HFF-Myc (cell line): ENCODE results near the gene VPS13A.

Experiments
- DNase-seq: peaks from one replicate; pipeline ENCODE4 v3.0.0-alpha.2; 2011; ENCODE audit warnings: low read depth; ENCODE audit errors: extremely low read depth
- H3K4me3 ChIP-seq: replicated peaks from 2 replicates; pipeline ENCODE4 v1.5.1; 2011; ENCODE audit warnings: low read depth, mild to moderate bottlenecking, control low read depth, low read length
- TF ChIP-seq, protein P1 (sequence below): IDR thresholded peaks from 2 replicates; pipeline ENCODE4 v1.5.1; 2012; ENCODE audit warnings: mild to moderate bottlenecking, low read depth, low read length, control low read depth; ENCODE audit errors: missing control alignments

Gene VPS13A

GRCh38 chr9:77426712-77427111 lies 249.4 kb downstream of the VPS13A start:
- TF ChIP-seq, protein P1, sequence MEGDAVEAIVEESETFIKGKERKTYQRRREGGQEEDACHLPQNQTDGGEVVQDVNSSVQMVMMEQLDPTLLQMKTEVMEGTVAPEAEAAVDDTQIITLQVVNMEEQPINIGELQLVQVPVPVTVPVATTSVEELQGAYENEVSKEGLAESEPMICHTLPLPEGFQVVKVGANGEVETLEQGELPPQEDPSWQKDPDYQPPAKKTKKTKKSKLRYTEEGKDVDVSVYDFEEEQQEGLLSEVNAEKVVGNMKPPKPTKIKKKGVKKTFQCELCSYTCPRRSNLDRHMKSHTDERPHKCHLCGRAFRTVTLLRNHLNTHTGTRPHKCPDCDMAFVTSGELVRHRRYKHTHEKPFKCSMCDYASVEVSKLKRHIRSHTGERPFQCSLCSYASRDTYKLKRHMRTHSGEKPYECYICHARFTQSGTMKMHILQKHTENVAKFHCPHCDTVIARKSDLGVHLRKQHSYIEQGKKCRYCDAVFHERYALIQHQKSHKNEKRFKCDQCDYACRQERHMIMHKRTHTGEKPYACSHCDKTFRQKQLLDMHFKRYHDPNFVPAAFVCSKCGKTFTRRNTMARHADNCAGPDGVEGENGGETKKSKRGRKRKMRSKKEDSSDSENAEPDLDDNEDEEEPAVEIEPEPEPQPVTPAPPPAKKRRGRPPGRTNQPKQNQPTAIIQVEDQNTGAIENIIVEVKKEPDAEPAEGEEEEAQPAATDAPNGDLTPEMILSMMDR, result no peak
- H3K4me3 ChIP-seq, result no peak overlapping the region
- no peak for DNase-seq

DNA sequence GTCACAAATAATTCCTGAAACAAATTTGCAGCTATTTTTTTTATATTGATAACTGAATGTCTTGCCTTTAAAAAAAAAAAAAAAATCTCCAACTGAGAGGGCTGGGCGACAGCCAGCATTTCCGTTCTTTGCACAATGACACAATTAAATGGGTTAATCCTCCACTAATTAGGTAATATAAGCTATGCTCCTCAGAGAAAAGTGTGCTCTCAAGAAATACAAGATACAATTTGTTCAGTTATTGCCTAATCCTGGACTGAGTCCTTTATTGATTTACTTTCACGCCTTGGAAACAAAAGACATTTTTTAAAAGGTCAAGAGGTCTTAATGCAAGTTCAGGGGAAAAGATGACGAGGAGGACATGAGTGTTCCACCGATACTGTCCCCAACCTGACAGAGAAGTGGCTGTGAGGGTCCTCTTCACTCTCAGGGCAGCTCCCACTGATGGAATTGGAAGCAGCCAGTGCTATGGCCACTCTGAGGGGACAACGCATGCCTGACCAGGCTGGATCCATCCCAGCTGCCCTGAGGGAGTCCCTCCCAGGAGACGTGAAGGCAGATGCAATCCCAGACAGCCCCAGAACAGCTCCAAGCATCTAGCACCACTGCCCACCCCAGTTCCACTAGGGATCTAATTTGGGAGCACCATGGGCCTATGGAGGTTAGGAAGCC lies 250.1 kb downstream of the VPS13A start:
- TF ChIP-seq, protein P1, result no peak
- no peak for DNase-seq
- H3K4me3 ChIP-seq, result no peak overlapping the region

- DNase-seq, result no peak
- H3K4me3 ChIP-seq, result no peak overlapping the region
- TF ChIP-seq, protein P1, result no peak
Observed at GRCh38 chr9:77429928-77430327, 252.6 kb downstream of the VPS13A start.

- TF ChIP-seq, protein P1, result no peak
- no peak overlapping the region for H3K4me3 ChIP-seq
- no peak for DNase-seq
Observed at GRCh38 chr9:77432053-77432452, 254.7 kb downstream of the VPS13A start.

DNA sequence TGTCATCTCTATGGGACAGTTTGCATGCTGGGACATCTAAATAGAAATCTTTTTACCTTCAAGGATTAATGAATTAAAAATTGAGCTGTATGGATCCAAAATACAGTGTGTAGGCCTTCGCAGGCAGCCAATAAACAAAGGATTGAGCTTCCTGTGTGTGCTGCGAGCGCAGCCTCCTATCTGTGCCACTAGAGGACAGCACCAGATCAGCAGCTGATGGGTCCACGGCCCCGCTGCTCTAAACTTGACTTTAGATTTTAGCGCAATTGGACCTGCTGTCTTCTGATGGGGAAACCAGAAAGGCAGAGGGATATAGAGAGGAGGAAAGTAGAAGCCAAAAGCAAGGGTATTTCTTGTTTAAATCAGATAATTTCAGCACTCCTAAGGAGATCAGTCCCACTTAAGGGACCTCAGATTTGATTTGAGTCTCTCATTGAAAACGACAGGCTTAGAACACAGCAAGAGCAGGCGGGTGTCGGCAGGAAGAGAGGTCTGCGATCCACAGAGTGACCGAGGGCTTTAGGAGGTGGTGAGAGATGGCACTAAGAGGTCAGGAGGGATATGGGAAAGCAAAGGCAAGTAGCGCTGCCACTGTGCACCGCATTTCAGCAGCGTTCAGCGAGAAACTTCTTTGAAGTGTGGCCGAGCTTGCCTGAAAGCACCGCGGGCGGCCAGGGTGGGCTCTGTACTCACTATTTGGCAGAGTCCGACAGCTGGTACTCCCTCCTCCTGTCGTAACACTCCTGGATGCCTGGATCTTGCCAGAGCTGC lies 256.5 kb downstream of the VPS13A start:
- DNase-seq, result no peak
- TF ChIP-seq, protein P1, result peak; percentile 100
- no peak overlapping the region for H3K4me3 ChIP-seq

- no peak overlapping the region for H3K4me3 ChIP-seq
- TF ChIP-seq, protein P1, result no peak
- DNase-seq, result no peak
Observed at GRCh38 chr9:77435277-77435676, 257.9 kb downstream of the VPS13A start.
